Mucosa of descending colon (tissue), 3 donors: ENCODE data around the gene DDAH1. TPM values are rescaled to one million over a fixed set of nuclear protein-coding genes. Genes with fewer than 3 reads are reported as not detected.

Experiments
- ATAC-seq: fragments of 200-7000 bp; cut with Tn5 transposase; one replicate; pipeline ENCODE4 v1.9.1; 2020; ENCODE audit warnings: mild to moderate bottlenecking, moderate library complexity
- DNase-seq, 3 donors: peaks; one replicate each; pipeline ENCODE4 v3.0.0-alpha.2; 2020
- H3K36me3 ChIP-seq: fragments of 200-600 bp; one replicate; pipeline ENCODE4 v1.8.0; 2021; ENCODE audit warnings: low read depth, mild to moderate bottlenecking
- H3K4me1 ChIP-seq: fragments of 200-600 bp; one replicate; pipeline ENCODE4 v1.8.0; 2021; ENCODE audit warnings: low read depth, mild to moderate bottlenecking
- H3K4me3 ChIP-seq: fragments of 200-600 bp; one replicate; pipeline ENCODE4 v1.8.0; 2021; ENCODE audit warnings: mild to moderate bottlenecking
- H3K9me3 ChIP-seq: fragments of 200-600 bp; one replicate; pipeline ENCODE4 v1.8.0; 2021; ENCODE audit warnings: mild to moderate bottlenecking
- intact Hi-C, 2 donors: fragments of 100-400 bp; cut with DNase I in 1 of 2; cut with micrococcal nuclease in 1 of 2; formaldehyde crosslinking; loops; one replicate each; pipeline versions ENCODE4 v1.11.0 to v1.11.1; 2022; cut with DNase I, micrococcal nuclease
- total RNA-seq, 3 donors: library from RNA; stranded (reverse); fragmentation: NEBNext Ultra II Directional in 2 of 3; extraction: Animal tissue kit (Norgen Biotek cat#: 25700) in 2 of 3; gene quantifications; one replicate each; pipeline versions ENCODE4 v1.2.1 to v1.2.4, GENCODE V29; 2021 to 2023
- TF ChIP-seq, protein P1 (sequence below): fragments of 200-600 bp; IDR thresholded peaks from one replicate; pipeline ENCODE4 v1.8.0; 2022; ENCODE audit warnings: antibody characterized with exemption, mild to moderate bottlenecking
- donor health status: DM: no; HTN: no; CAD: no; lungs with moderate emphysema.
- donor health status: DM: no; HTN: no; CAD: no.
- donor health status: DM: no; HTN: yes; CAD: no.

Gene DDAH1
- total RNA-seq, 3 donors from 2014 or later = 45.9 to 86.3 (median 74.1) TPM

DNA sequence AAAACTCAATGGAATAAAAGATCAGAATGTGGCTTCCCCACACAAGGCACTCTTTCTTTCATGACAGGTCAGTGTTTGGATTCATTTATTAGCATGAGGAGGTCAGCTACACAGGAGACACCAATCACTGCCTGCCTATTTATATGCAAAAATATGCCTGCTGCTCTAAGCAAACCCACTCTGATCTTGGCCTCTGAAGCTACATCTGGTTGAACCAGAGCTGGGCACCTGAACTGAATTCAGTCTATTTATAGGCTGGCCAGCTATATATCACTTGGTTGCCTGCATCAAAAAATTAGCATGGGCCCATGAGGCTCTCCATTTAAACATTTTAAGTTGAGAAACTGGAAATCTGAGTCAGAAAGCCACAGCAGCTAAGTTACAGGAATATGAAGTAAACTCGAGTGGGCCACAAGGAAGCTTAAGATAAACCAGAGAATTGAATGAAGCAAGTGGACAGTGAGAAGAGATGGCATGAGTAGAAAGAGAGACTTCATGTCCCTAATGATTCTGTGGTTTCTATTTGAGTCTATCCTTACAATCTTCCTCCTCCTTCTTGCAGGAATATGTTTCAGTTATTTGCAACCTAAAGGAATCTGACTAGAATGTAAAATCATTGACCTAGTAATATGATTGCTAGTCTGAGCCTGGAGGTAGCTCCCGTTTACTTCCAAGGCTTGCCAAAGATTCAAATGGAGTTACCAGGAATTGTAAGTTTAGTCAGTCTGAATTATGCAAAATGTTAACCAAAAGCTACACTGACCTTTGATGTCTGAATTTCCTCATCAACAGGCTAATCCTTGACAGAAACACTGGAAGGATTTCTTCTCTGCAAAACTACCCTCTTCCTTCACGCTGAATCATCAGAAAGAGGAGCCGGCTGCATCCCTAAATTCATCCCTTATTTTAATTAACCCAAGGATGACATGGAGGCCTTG lies 17.7 kb downstream of the DDAH1 start:
- H3K9me3 ChIP-seq = no peaks in the 10 kb centered on the region
- H3K4me1 ChIP-seq = no peaks in the 10 kb centered on the region
- DNase-seq (no peak), ATAC-seq (no peak)
- TF ChIP-seq, protein P1, sequence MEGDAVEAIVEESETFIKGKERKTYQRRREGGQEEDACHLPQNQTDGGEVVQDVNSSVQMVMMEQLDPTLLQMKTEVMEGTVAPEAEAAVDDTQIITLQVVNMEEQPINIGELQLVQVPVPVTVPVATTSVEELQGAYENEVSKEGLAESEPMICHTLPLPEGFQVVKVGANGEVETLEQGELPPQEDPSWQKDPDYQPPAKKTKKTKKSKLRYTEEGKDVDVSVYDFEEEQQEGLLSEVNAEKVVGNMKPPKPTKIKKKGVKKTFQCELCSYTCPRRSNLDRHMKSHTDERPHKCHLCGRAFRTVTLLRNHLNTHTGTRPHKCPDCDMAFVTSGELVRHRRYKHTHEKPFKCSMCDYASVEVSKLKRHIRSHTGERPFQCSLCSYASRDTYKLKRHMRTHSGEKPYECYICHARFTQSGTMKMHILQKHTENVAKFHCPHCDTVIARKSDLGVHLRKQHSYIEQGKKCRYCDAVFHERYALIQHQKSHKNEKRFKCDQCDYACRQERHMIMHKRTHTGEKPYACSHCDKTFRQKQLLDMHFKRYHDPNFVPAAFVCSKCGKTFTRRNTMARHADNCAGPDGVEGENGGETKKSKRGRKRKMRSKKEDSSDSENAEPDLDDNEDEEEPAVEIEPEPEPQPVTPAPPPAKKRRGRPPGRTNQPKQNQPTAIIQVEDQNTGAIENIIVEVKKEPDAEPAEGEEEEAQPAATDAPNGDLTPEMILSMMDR = no peak
- intact Hi-C loops = no loop called here
- no peak overlapping the region for H3K4me3 ChIP-seq
- H3K36me3 ChIP-seq = no peaks in the 10 kb centered on the region

DNA sequence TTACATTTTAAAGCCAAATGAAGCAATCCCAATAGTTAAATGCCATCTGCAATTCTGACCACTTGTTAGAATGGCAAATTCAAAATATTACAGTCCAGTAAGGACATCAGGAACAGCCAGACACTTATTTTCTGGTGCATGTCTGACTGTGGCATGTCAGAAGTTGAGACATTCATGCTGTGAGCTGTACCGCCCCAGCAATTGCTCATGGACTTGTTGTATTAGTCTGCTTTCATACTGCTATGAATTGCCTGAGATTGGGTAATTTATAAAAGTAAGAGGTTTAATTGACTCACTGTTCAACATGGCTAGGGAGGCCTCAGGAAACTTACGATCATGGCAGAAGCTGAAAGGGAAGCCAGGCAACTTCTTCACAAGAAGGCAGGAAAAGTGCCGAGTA lies 19.1 kb downstream of the DDAH1 start:
- intact Hi-C loops = no loop called here
- no peak for DNase-seq
- ATAC-seq = no peak

DNA sequence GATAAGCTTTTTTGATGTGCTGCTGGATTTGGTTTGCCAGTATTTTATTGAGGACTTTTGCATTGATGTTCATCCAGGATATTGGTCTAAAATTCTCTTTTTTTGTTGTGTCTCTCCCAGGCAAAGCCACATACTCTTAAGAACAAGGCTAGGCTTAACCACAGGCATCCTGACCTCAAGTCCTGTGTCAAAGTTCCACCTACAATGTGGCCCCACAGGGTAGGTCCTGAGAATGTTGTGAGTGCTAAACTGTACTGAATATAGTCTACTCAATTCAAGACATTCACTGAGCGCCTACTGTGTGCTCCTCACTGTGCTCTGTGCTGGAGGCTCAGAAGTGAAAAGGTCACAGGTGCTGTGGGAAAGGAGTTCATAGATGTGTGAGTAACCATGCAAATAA lies 20.6 kb downstream of the DDAH1 start:
- Histone ChIP-seq H3K4me1 (no peaks in the 10 kb centered on the region), H3K36me3 (no peaks in the 10 kb centered on the region), H3K4me3 (no peak overlapping the region), H3K9me3 (no peaks in the 10 kb centered on the region)
- intact Hi-C loops = no loop called here
- ATAC-seq = no peak
- TF ChIP-seq, protein P1 = no peak
- DNase-seq = no peak

More for the DNA sequence above, 19.1 kb downstream of the DDAH1 start:
- Histone ChIP-seq H3K9me3 (no peaks in the 10 kb centered on the region), H3K4me3 (no peak overlapping the region), H3K4me1 (no peaks in the 10 kb centered on the region), H3K36me3 (no peaks in the 10 kb centered on the region)
- TF ChIP-seq, protein P1 = no peak

DNA sequence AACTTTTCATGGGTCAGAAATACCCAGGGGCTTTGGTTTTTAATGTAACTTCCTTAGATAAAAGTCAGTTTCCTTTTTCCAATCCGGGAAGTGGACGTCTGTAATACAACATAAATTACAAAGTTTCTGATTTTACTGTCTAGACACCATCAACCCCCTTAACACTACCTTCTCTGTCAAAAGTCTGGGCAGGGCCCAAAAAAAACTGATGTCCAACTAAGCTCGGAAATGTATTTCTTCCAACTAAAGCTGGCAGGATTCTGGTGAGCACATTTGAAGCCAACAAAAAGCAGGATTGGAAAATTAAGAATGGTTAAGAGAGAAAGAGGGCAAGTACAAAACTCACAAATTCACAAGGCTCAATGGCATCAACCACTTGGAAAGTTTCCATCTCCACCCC lies 24.3 kb downstream of the DDAH1 start:
- Histone ChIP-seq H3K4me1 (no peaks in the 10 kb centered on the region), H3K4me3 (no peak overlapping the region), H3K9me3 (no peaks in the 10 kb centered on the region), H3K36me3 (no peaks in the 10 kb centered on the region)
- intact Hi-C loops = no loop called here
- TF ChIP-seq, protein P1 = no peak
- DNase-seq (no peak), ATAC-seq (no peak)

DNA sequence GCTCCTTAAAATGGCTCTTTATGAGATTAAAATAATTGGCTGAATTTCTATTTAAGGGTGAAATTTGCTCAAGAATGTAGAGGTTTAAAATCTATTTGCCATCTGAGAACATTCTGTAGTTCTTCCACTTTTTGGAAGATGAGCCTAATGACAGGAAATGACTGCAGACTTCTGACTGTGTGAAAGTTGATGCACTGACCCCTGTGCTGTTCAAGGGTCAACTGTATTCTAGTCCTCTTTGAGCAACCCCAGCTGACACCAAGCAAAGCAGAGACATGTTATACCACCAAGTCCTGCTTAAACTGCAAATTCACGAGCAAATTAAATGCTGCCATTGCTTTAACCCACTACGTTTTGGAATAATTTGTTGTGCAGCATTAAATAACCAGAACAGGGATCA lies 26.6 kb downstream of the DDAH1 start:
- DNase-seq (no peak), ATAC-seq (no peak)
- intact Hi-C loops = no loop called here
- no peaks in the 10 kb centered on the region for H3K4me1 ChIP-seq
- no peak overlapping the region for H3K4me3 ChIP-seq
- TF ChIP-seq, protein P1 = no peak
- H3K9me3 ChIP-seq = no peaks in the 10 kb centered on the region
- H3K36me3 ChIP-seq = no peaks in the 10 kb centered on the region
